Vagina (tissue), 2 donors: ENCODE data around the gene SYNE1. TPM values are rescaled to one million over a fixed set of nuclear protein-coding genes. Genes with fewer than 3 reads are reported as not detected.

Experiments
- DNase-seq, 2 donors: peaks; one replicate each; pipeline ENCODE4 v3.0.0-alpha.2; 2017; ENCODE audit errors: extremely low spot score in 2 of 2
- H3K27ac ChIP-seq: fragments of 200-600 bp; sonication (generic); one replicate; pipeline ENCODE4 v1.5.1; 2019
- H3K27me3 ChIP-seq: fragments of 200-600 bp; sonication (generic); one replicate; pipeline ENCODE4 v1.5.1; 2019
- H3K36me3 ChIP-seq, 2 donors: fragments of 200-600 bp; sonication (generic); one replicate each; pipeline ENCODE4 v1.5.1; 2017 to 2019
- H3K4me1 ChIP-seq: fragments of 200-600 bp; sonication (generic); one replicate; pipeline ENCODE4 v1.5.1; 2019
- H3K4me3 ChIP-seq, 2 donors: fragments of 200-600 bp; sonication (generic); 1 replicate in 1 of 2; 2 replicates in 1 of 2; pipeline ENCODE4 v1.5.1; 2016 to 2019
- H3K9me3 ChIP-seq: fragments of 200-600 bp; sonication (generic); one replicate; pipeline ENCODE4 v1.5.1; 2019
- CTCF ChIP-seq, 3 experiments: fragments of 450-650 bp in 2 of 3; fragments of 200-600 bp in 1 of 3; sonication (generic) in 1 of 3; IDR thresholded peaks; one replicate each; pipeline ENCODE4 v1.5.1; 2017 to 2019; ENCODE audit warnings: antibody characterized with exemption in 3 of 3, mild to moderate bottlenecking in 2 of 3, moderate library complexity in 2 of 3
- POLR2A ChIP-seq, 2 donors: fragments of 450-650 bp; IDR thresholded peaks; one replicate each; pipeline ENCODE4 v1.6.1; 2017; ENCODE audit warnings: antibody characterized with exemption in 2 of 2, mild to moderate bottlenecking in 2 of 2, moderate library complexity in 2 of 2
- POLR2AphosphoS5 ChIP-seq, 2 donors: sonication (generic); formaldehyde crosslinking; IDR thresholded peaks; one replicate each; pipeline ENCODE4 v1.9.0; 2017; ENCODE audit warnings: antibody characterized with exemption in 2 of 2, mild to moderate bottlenecking in 2 of 2, low read depth in 1 of 2; ENCODE audit not compliant: insufficient read depth in 1 of 2
- intact Hi-C: fragments of 100-400 bp; cut with DNase I; formaldehyde crosslinking; loops from one replicate; pipeline ENCODE4 v1.15.1; 2023
- total RNA-seq: library from RNA; depleted of rRNA; stranded (reverse); fragments of >200 nt; gene quantifications from one replicate; pipeline ENCODE4 v1.2.3, GENCODE V29; 2016

SYNE1 gene
- total RNA-seq, 1 donor from 2014 or later, result 81.5 TPM

- intact Hi-C loops, result no loop called here
- TF ChIP-seq CTCF (IDR thresholded peaks at IDR 0.05) (no peak), POLR2A (IDR thresholded peaks at IDR 0.05) (no peak), POLR2AphosphoS5 (IDR thresholded peaks at IDR 0.05; ENCODE audit: insufficient read depth in 1 of 2, low read depth in 1 of 2) (no peak)
These were observed 174.4 kb downstream of the SYNE1 start for GRCh38 chr6:152462716-152463115.

GRCh38 chr6:152461556-152461955, 175.6 kb downstream of the SYNE1 start:
- no peaks in the 10 kb centered on the region for H3K27me3 ChIP-seq
- no peaks in the 10 kb centered on the region for H3K36me3 ChIP-seq
- no peak overlapping the region for H3K4me3 ChIP-seq
- H3K27ac ChIP-seq, result no peak overlapping the region
- no peak for DNase-seq
- no peaks in the 10 kb centered on the region for H3K4me1 ChIP-seq
- H3K9me3 ChIP-seq, result no peaks in the 10 kb centered on the region
- intact Hi-C loops, result no loop called here
- no peak for TF ChIP-seq POLR2A (IDR thresholded peaks at IDR 0.05)
- no peak for TF ChIP-seq CTCF (IDR thresholded peaks at IDR 0.05)
- no peak for TF ChIP-seq POLR2AphosphoS5 (IDR thresholded peaks at IDR 0.05; ENCODE audit: insufficient read depth in 1 of 2, low read depth in 1 of 2)

More at GRCh38 chr6:152462716-152463115, 174.4 kb downstream of the SYNE1 start:
- H3K27me3 ChIP-seq, result no peaks in the 10 kb centered on the region
- no peaks in the 10 kb centered on the region for H3K9me3 ChIP-seq
- H3K4me1 ChIP-seq, result no peaks in the 10 kb centered on the region
- no peak for DNase-seq
- no peak overlapping the region for H3K4me3 ChIP-seq
- H3K27ac ChIP-seq, result no peak overlapping the region
- no peaks in the 10 kb centered on the region for H3K36me3 ChIP-seq

- DNase-seq, result no peak
- no peak for TF ChIP-seq POLR2AphosphoS5 (IDR thresholded peaks at IDR 0.05; ENCODE audit: insufficient read depth in 1 of 2, low read depth in 1 of 2)
- no peak for TF ChIP-seq POLR2A (IDR thresholded peaks at IDR 0.05)
- no peak for TF ChIP-seq CTCF (IDR thresholded peaks at IDR 0.05)
- intact Hi-C loops, result no loop called here
- Histone ChIP-seq H3K27me3 (no peaks in the 10 kb centered on the region), H3K9me3 (no peaks in the 10 kb centered on the region), H3K36me3 (no peaks in the 10 kb centered on the region), H3K27ac (no peak overlapping the region), H3K4me1 (no peaks in the 10 kb centered on the region), H3K4me3 (no peak overlapping the region)
These were observed 178.2 kb downstream of the SYNE1 start for GRCh38 chr6:152458648-152459644.

- Histone ChIP-seq H3K27me3 (no peaks in the 10 kb centered on the region), H3K36me3 (no peaks in the 10 kb centered on the region), H3K9me3 (no peaks in the 10 kb centered on the region), H3K4me1 (no peaks in the 10 kb centered on the region), H3K27ac (no peak overlapping the region), H3K4me3 (no peak overlapping the region)
- intact Hi-C loops, result no loop called here
- no peak for DNase-seq
- no peak for TF ChIP-seq POLR2A (IDR thresholded peaks at IDR 0.05)
- no peak for TF ChIP-seq CTCF (IDR thresholded peaks at IDR 0.05)
- no peak for TF ChIP-seq POLR2AphosphoS5 (IDR thresholded peaks at IDR 0.05; ENCODE audit: insufficient read depth in 1 of 2, low read depth in 1 of 2)
These were observed 179.1 kb downstream of the SYNE1 start for GRCh38 chr6:152457949-152458624.
